GM21367 (cell line): ENCODE results near the gene STAM.

Source experiments
- ATAC-seq: cut with Tn5 transposase; IDR thresholded peaks from one replicate; pipeline ENCODE4 v1.9.1; 2021; ENCODE audit not compliant: unreplicated experiment

The STAM gene

GRCh38 chr10:17645621-17646345 is 1.8 kb downstream of the STAM start:
- no peak for ATAC-seq

- no peak for ATAC-seq
Observed at GRCh38 chr10:17647326-17647725, 3.4 kb downstream of the STAM start.

GRCh38 chr10:17648243-17649035 is 4.5 kb downstream of the STAM start:
- ATAC-seq: no peak

- no peak for ATAC-seq
Observed at GRCh38 chr10:17649052-17649451, 5.1 kb downstream of the STAM start.

- ATAC-seq: no peak
Observed at GRCh38 chr10:17649836-17650235, 5.9 kb downstream of the STAM start.

GRCh38 chr10:17650416-17650815 is 6.5 kb downstream of the STAM start:
- no peak for ATAC-seq

GRCh38 chr10:17651896-17652295 is 7.9 kb downstream of the STAM start:
- no peak for ATAC-seq

GRCh38 chr10:17652585-17652984 is 8.6 kb downstream of the STAM start:
- ATAC-seq: no peak

GRCh38 chr10:17655009-17655408 is 11.1 kb downstream of the STAM start:
- no peak for ATAC-seq

GRCh38 chr10:17655567-17656146 is 11.7 kb downstream of the STAM start:
- peak; percentile 85 for ATAC-seq

- ATAC-seq: no peak
Observed at GRCh38 chr10:17657103-17657500, 13.2 kb downstream of the STAM start.

GRCh38 chr10:17659365-17659764 is 15.4 kb downstream of the STAM start:
- ATAC-seq: no peak

GRCh38 chr10:17660921-17661320 is 17.0 kb downstream of the STAM start:
- no peak for ATAC-seq

GRCh38 chr10:17661510-17661909 is 17.6 kb downstream of the STAM start:
- ATAC-seq: no peak

GRCh38 chr10:17662193-17663138 is 18.5 kb downstream of the STAM start:
- ATAC-seq: no peak

- no peak for ATAC-seq
Observed at GRCh38 chr10:17663450-17663849, 19.5 kb downstream of the STAM start.

GRCh38 chr10:17665747-17666146 is 21.8 kb downstream of the STAM start:
- ATAC-seq: no peak

GRCh38 chr10:17668435-17669184 is 24.7 kb downstream of the STAM start:
- ATAC-seq: no peak

GRCh38 chr10:17669185-17669872 is 25.4 kb downstream of the STAM start:
- ATAC-seq: peak; percentile 41

GRCh38 chr10:17671307-17671706 is 27.4 kb downstream of the STAM start:
- ATAC-seq: no peak
